Keratinocyte (primary cell): ENCODE measurements around the gene NHSL2. TPM values are rescaled to one million over a fixed set of nuclear protein-coding genes. Genes with fewer than 3 reads are reported as not detected.

Experiments
- DNase-seq: peaks from one replicate; pipeline ENCODE4 v3.0.0-alpha.2; 2011; ENCODE audit warnings: low read depth, missing footprints, low spot score
- FAIRE-seq: peaks from 2 replicates; lab custom pipeline; 2011; peaks lifted over from hg19 to GRCh38; lab: Jason Lieb, UNC
- H2AFZ ChIP-seq: 2 replicates; pipeline ENCODE4 v1.6.0; 2012; ENCODE audit warnings: low read length, control low read depth, inconsistent platforms; ENCODE audit not compliant: control insufficient read depth
- H3K27ac ChIP-seq: 2 replicates; pipeline ENCODE4 v1.5.1; 2011; ENCODE audit warnings: low read length; ENCODE audit not compliant: control insufficient read depth, insufficient read depth
- H3K27me3 ChIP-seq: 3 replicates; pipeline ENCODE4 v1.6.0; 2011; ENCODE audit warnings: low read length; ENCODE audit not compliant: control insufficient read depth, insufficient read depth; ENCODE audit errors: extremely low read depth
- H3K36me3 ChIP-seq, 2 experiments: 2 replicates in 1 of 2; 3 replicates in 1 of 2; pipeline ENCODE4 v1.5.1; 2011; ENCODE audit warnings: low read length in 2 of 2, mild to moderate bottlenecking in 1 of 2; ENCODE audit not compliant: control insufficient read depth in 2 of 2, insufficient read depth in 2 of 2; ENCODE audit errors: extremely low read depth in 1 of 2
- H3K4me1 ChIP-seq: 3 replicates; pipeline ENCODE4 v1.5.1; 2011; ENCODE audit warnings: low read length; ENCODE audit not compliant: control insufficient read depth, insufficient read depth; ENCODE audit errors: extremely low read depth
- H3K4me2 ChIP-seq: 3 replicates; pipeline ENCODE4 v1.6.0; 2011; ENCODE audit warnings: low read depth, low read length; ENCODE audit not compliant: control insufficient read depth, insufficient read depth; ENCODE audit errors: extremely low read depth
- H3K4me3 ChIP-seq, 3 experiments: fragments of 200-600 bp in 1 of 3; sonication (generic) in 1 of 3; 2 replicates in 2 of 3; 3 replicates in 1 of 3; pipeline ENCODE4 v1.5.1; 2011 to 2016; ENCODE audit warnings: low read length in 3 of 3, mild to moderate bottlenecking in 3 of 3, control low read depth in 2 of 3, inconsistent platforms in 1 of 3, low read depth in 1 of 3, mixed read lengths in 1 of 3, mixed run types in 1 of 3, moderate library complexity in 1 of 3; ENCODE audit not compliant: control insufficient read depth in 2 of 3, insufficient read depth in 2 of 3; ENCODE audit errors: extremely low read depth in 1 of 3
- H3K79me2 ChIP-seq: 2 replicates; pipeline ENCODE4 v1.6.0; 2012; ENCODE audit warnings: low read length; ENCODE audit not compliant: control insufficient read depth, insufficient read depth
- H3K9ac ChIP-seq: 3 replicates; pipeline ENCODE4 v1.6.0; 2011; ENCODE audit warnings: low read length; ENCODE audit not compliant: control insufficient read depth, insufficient read depth; ENCODE audit errors: extremely low read depth
- H3K9me1 ChIP-seq: 3 replicates; pipeline ENCODE4 v1.6.0; 2011; ENCODE audit warnings: low read length; ENCODE audit not compliant: control insufficient read depth, insufficient read depth; ENCODE audit errors: extremely low read depth
- H3K9me3 ChIP-seq: 2 replicates; pipeline ENCODE4 v1.5.1; 2012; ENCODE audit warnings: low read depth, low read length; ENCODE audit not compliant: control insufficient read depth
- H4K20me1 ChIP-seq: 3 replicates; pipeline ENCODE4 v1.6.0; 2011; ENCODE audit warnings: low read length; ENCODE audit not compliant: control insufficient read depth, insufficient read depth; ENCODE audit errors: extremely low read depth
- CTCF ChIP-seq, 3 experiments: IDR thresholded peaks in 1 of 3; conservative IDR thresholded peaks in 1 of 3; optimal IDR thresholded peaks in 1 of 3; 2 replicates in 2 of 3; 3 replicates in 1 of 3; pipeline versions ENCODE3 to v1.5.1; 2011; ENCODE audit warnings: low read length in 3 of 3, mild to moderate bottlenecking in 3 of 3, moderate library complexity in 2 of 3, control low read depth in 1 of 3, inconsistent platforms in 1 of 3; ENCODE audit not compliant: insufficient read depth in 2 of 3; ENCODE audit errors: extremely low read depth in 1 of 3
- EZH2 ChIP-seq: IDR thresholded peaks from one replicate; pipeline ENCODE4 v1.6.1; 2012; ENCODE audit warnings: inconsistent platforms, mild to moderate bottlenecking, low read length, moderate library complexity
- dilution Hi-C: fragments of 300-500 bp; cut with MboI; formaldehyde crosslinking; loops from one replicate; pipeline ENCODE4 v1.7.0; 2020; ENCODE audit warnings: low sequenced_read_pairs; ENCODE audit not compliant: extremely low pct_ligation_motif_present
- polyA plus RNA-seq, 5 experiments: library from polyadenylated mRNA; depleted of rRNA in 3 of 5; stranded (reverse) in 3 of 5; stranded (forward) in 1 of 5; unstranded in 1 of 5; fragments of >200 nt; gene quantifications; 1 replicate in 1 of 5; 2 replicates in 3 of 5; 3 replicates in 1 of 5; pipeline versions ENCODE4 v1.2.1 to v1.2.3, GENCODE V29; 2011 to 2012; ENCODE audit warnings: missing spikeins in 2 of 5, low read depth in 1 of 5, low replicate concordance in 1 of 5

Gene NHSL2
- polyA plus RNA-seq, 1 donor (not counting 4 experiments of a cell fraction or from before 2014, with no cell fraction given) = 0.04 TPM

GRCh38 chrX:72131317-72132294, 221.0 kb downstream of the NHSL2 start, which contains the start of gene RTL5:
TSS of gene RTL5 (minus strand) at chrX:72131915.
- dilution Hi-C loops = no loop called here
- Histone ChIP-seq H4K20me1 (no peaks in the 10 kb centered on the region), H3K9me1 (no peaks in the 10 kb centered on the region), H3K9ac (no peak within 1 kb of the TSS), H3K27ac (no peak within 1 kb of the TSS), H3K36me3 (no peaks in the 10 kb centered on the region), H3K4me2 (peak within 1 kb of the TSS; percentile 37), H2AFZ (no peak within 1 kb of the TSS), H3K4me1 (peaks cover 6% of the 10 kb centered on the region), H3K4me3 (peak within 1 kb of the TSS in 1 of 3 experiments; percentile 29), H3K9me3 (no peaks in the 10 kb centered on the region), H3K27me3 (peaks cover 75% of the 10 kb centered on the region), H3K79me2 (no peaks in the 10 kb centered on the region)
- FAIRE-seq = no peak
- DNase-seq = no peak
- TF ChIP-seq EZH2 (peak; percentile 68), CTCF (optimal IDR thresholded peaks at IDR 0.05 in 1 of 3, IDR thresholded peaks at IDR 0.05 in 1 of 3, conservative IDR thresholded peaks at IDR 0.05 in 1 of 3; ENCODE audit: extremely low read depth in 1 of 3, insufficient read depth in 2 of 3, low read length in 3 of 3) (no peak)

- H3K4me2 ChIP-seq = no peak overlapping the region
- H3K27me3 ChIP-seq = peaks cover 72% of the 10 kb centered on the region
- FAIRE-seq = no peak
Observed at GRCh38 chrX:72132456-72132855, 221.8 kb downstream of the NHSL2 start.

More at GRCh38 chrX:72132456-72132855, 221.8 kb downstream of the NHSL2 start:
- no peak for DNase-seq
- Histone ChIP-seq H2AFZ (no peak overlapping the region), H3K9ac (no peak overlapping the region), H3K9me1 (no peaks in the 10 kb centered on the region), H4K20me1 (no peaks in the 10 kb centered on the region), H3K79me2 (no peaks in the 10 kb centered on the region), H3K4me3 (no peak overlapping the region), H3K36me3 (no peaks in the 10 kb centered on the region), H3K4me1 (no peaks in the 10 kb centered on the region), H3K27ac (no peak overlapping the region), H3K9me3 (no peaks in the 10 kb centered on the region)
- dilution Hi-C loops = no loop called here
- TF ChIP-seq EZH2 (peak; percentile 34), CTCF (optimal IDR thresholded peaks at IDR 0.05 in 1 of 3, IDR thresholded peaks at IDR 0.05 in 1 of 3, conservative IDR thresholded peaks at IDR 0.05 in 1 of 3; ENCODE audit: extremely low read depth in 1 of 3, insufficient read depth in 2 of 3, low read length in 3 of 3) (no peak)
